Keratinocyte (primary cell): ENCODE data around the gene CD101.

Experiments
- EZH2 ChIP-seq: IDR thresholded peaks from one replicate; pipeline ENCODE4 v1.6.1; 2012; ENCODE audit warnings: inconsistent platforms, mild to moderate bottlenecking, low read length, moderate library complexity
- TF ChIP-seq, protein P1 (sequence below), 3 experiments: IDR thresholded peaks in 1 of 3; conservative IDR thresholded peaks in 1 of 3; optimal IDR thresholded peaks in 1 of 3; 2 replicates in 2 of 3; 3 replicates in 1 of 3; pipeline versions ENCODE3 to v1.5.1; 2011; ENCODE audit warnings: low read length in 3 of 3, mild to moderate bottlenecking in 3 of 3, moderate library complexity in 2 of 3, control low read depth in 1 of 3, inconsistent platforms in 1 of 3; ENCODE audit not compliant: insufficient read depth in 2 of 3; ENCODE audit errors: extremely low read depth in 1 of 3

DNA sequence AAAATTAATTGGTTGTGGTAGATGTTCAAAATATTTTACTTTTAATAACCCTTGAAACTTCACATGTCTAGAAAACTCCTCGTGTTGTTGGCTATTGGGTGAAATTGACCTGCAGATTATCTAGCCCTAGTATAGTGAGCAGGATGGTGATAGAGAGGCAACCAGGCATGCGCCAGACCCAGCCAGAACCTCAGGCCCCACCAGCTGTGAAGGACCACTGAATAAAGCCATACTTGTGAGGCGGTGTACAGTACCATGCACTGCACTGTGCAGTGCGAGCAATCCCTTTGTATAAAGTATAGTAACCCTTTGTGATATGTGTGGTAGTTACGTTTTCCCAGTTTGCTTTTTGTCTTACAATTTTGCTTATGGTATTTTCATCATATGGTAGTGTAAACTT, 67.0 kb downstream of the CD101 start:
- TF ChIP-seq, protein P1, sequence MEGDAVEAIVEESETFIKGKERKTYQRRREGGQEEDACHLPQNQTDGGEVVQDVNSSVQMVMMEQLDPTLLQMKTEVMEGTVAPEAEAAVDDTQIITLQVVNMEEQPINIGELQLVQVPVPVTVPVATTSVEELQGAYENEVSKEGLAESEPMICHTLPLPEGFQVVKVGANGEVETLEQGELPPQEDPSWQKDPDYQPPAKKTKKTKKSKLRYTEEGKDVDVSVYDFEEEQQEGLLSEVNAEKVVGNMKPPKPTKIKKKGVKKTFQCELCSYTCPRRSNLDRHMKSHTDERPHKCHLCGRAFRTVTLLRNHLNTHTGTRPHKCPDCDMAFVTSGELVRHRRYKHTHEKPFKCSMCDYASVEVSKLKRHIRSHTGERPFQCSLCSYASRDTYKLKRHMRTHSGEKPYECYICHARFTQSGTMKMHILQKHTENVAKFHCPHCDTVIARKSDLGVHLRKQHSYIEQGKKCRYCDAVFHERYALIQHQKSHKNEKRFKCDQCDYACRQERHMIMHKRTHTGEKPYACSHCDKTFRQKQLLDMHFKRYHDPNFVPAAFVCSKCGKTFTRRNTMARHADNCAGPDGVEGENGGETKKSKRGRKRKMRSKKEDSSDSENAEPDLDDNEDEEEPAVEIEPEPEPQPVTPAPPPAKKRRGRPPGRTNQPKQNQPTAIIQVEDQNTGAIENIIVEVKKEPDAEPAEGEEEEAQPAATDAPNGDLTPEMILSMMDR (optimal IDR thresholded peaks at IDR 0.05 in 1 of 3, IDR thresholded peaks at IDR 0.05 in 1 of 3, conservative IDR thresholded peaks at IDR 0.05 in 1 of 3; ENCODE audit: extremely low read depth in 1 of 3, insufficient read depth in 2 of 3, low read length in 3 of 3) = no peak
- no peak for TF ChIP-seq EZH2
